NCI-H1930 (cell line): ENCODE results near the gene MRPS18A.

Experiments
- DNase-seq, 2 experiments: peaks; one replicate each; lab custom pipeline; 2025; lab: John Stamatoyannopoulos, UW

Gene MRPS18A

GRCh38 chr6:43687437-43688347, at the start of gene MRPS18A:
Gene MRPS18A (minus strand): TSS chr6:43687791. CDS start chr6:43687779, 12 bp downstream.
- DNase-seq = peak; percentile 20 to 70

GRCh38 chr6:43736844-43737243, 49.3 kb upstream of the MRPS18A start:
- no peak for DNase-seq

- no peak for DNase-seq
These were observed 48.7 kb upstream of the MRPS18A start for GRCh38 chr6:43736211-43736786.

- DNase-seq = no peak
These were observed 48.1 kb upstream of the MRPS18A start for GRCh38 chr6:43735642-43736199.

- DNase-seq = no peak
These were observed 46.7 kb upstream of the MRPS18A start for GRCh38 chr6:43734294-43734665.

- no peak for DNase-seq
These were observed 46.1 kb upstream of the MRPS18A start for GRCh38 chr6:43733471-43734293.

GRCh38 chr6:43730634-43731033, 43.0 kb upstream of the MRPS18A start:
- DNase-seq = no peak

- DNase-seq = no peak
These were observed 41.9 kb upstream of the MRPS18A start for GRCh38 chr6:43729537-43729936.

- no peak for DNase-seq
These were observed 41.0 kb upstream of the MRPS18A start for GRCh38 chr6:43728586-43728985.

- DNase-seq = no peak
These were observed 40.0 kb upstream of the MRPS18A start for GRCh38 chr6:43727634-43728033.

GRCh38 chr6:43725643-43726580, 38.3 kb upstream of the MRPS18A start:
- DNase-seq = no peak

GRCh38 chr6:43724914-43725642, 37.5 kb upstream of the MRPS18A start:
- DNase-seq = no peak

GRCh38 chr6:43724354-43724753, 36.8 kb upstream of the MRPS18A start:
- DNase-seq = no peak

- peak; percentile 32 to 59 for DNase-seq
These were observed 36.2 kb upstream of the MRPS18A start for GRCh38 chr6:43723737-43724295.

GRCh38 chr6:43722920-43723545, 35.4 kb upstream of the MRPS18A start:
- DNase-seq = no peak

- DNase-seq = no peak
These were observed 33.4 kb upstream of the MRPS18A start for GRCh38 chr6:43720999-43721398.

- no peak for DNase-seq
These were observed 31.9 kb upstream of the MRPS18A start for GRCh38 chr6:43719511-43719910.

GRCh38 chr6:43718387-43719105, 31.0 kb upstream of the MRPS18A start:
- no peak for DNase-seq

- DNase-seq = no peak
These were observed 30.2 kb upstream of the MRPS18A start for GRCh38 chr6:43717822-43718221.
